H9 (cell line): ENCODE data around the gene ABHD12. TPM values are rescaled to one million over a fixed set of nuclear protein-coding genes. Genes with fewer than 3 reads are reported as not detected.

Source experiments
- DNase-seq: peaks from one replicate; pipeline ENCODE4 v3.0.0-alpha.2; 2017
- H2AFZ ChIP-seq: one replicate; pipeline ENCODE4 v1.6.1; 2013; ENCODE audit warnings: mild to moderate bottlenecking, low read length, control low read depth, moderate library complexity
- H2AK5ac ChIP-seq: 2 replicates; pipeline ENCODE4 v1.6.1; 2013; ENCODE audit warnings: low read length, control low read depth, mixed read lengths; ENCODE audit not compliant: insufficient read length
- H2BK120ac ChIP-seq: one replicate; pipeline ENCODE4 v1.6.1; 2013; ENCODE audit warnings: low read depth, mild to moderate bottlenecking, low read length, control low read depth, inconsistent platforms; ENCODE audit not compliant: poor library complexity, severe bottlenecking
- H2BK12ac ChIP-seq: 2 replicates; pipeline ENCODE4 v1.6.1; 2013; ENCODE audit warnings: low read length, control low read depth, mixed read lengths, low read depth; ENCODE audit not compliant: insufficient read length
- H2BK15ac ChIP-seq: 2 replicates; pipeline ENCODE4 v1.6.1; 2013; ENCODE audit warnings: low read depth, low read length, control low read depth
- H2BK20ac ChIP-seq: one replicate; pipeline ENCODE4 v1.6.1; 2013; ENCODE audit warnings: low read depth, mild to moderate bottlenecking, low read length, control low read depth, inconsistent platforms; ENCODE audit not compliant: poor library complexity, severe bottlenecking
- H2BK5ac ChIP-seq: 2 replicates; pipeline ENCODE4 v1.6.1; 2013; ENCODE audit warnings: low read length, control low read depth, mixed read lengths; ENCODE audit not compliant: insufficient read length
- H3K14ac ChIP-seq: 2 replicates; pipeline ENCODE4 v1.6.1; 2013; ENCODE audit warnings: low read length, control low read depth; ENCODE audit not compliant: insufficient read depth
- H3K18ac ChIP-seq: 2 replicates; pipeline ENCODE4 v1.6.1; 2013; ENCODE audit warnings: low read depth, mild to moderate bottlenecking, mixed read lengths, low read length, control low read depth; ENCODE audit not compliant: insufficient read length
- H3K23ac ChIP-seq: 2 replicates; pipeline ENCODE4 v1.6.1; 2013; ENCODE audit warnings: low read length, control low read depth, mixed read lengths, low read depth; ENCODE audit not compliant: insufficient read length
- H3K23me2 ChIP-seq: 2 replicates; pipeline ENCODE4 v1.6.1; 2013; ENCODE audit warnings: low read depth, mild to moderate bottlenecking, mixed read lengths, low read length, control low read depth; ENCODE audit not compliant: insufficient read length, poor library complexity, severe bottlenecking
- H3K27ac ChIP-seq: 2 replicates; pipeline ENCODE4 v1.5.1; 2013; ENCODE audit warnings: low read length, control low read depth, mixed read lengths, low read depth; ENCODE audit not compliant: insufficient read length
- H3K27me3 ChIP-seq: 2 replicates; pipeline ENCODE4 v1.6.1; 2013; ENCODE audit warnings: low read length, control low read depth, inconsistent platforms; ENCODE audit not compliant: insufficient read depth
- H3K4ac ChIP-seq: 2 replicates; pipeline ENCODE4 v1.6.1; 2013; ENCODE audit warnings: low read depth, mild to moderate bottlenecking, control low read depth, inconsistent platforms, low read length, moderate library complexity
- H3K4me1 ChIP-seq: 2 replicates; pipeline ENCODE4 v1.6.1; 2013; ENCODE audit warnings: low read length, control low read depth, inconsistent platforms; ENCODE audit not compliant: insufficient read depth
- H3K4me2 ChIP-seq: 2 replicates; pipeline ENCODE4 v1.6.1; 2013; ENCODE audit warnings: low read length, control low read depth, mixed read lengths; ENCODE audit not compliant: insufficient read length, insufficient read depth
- H3K56ac ChIP-seq: 2 replicates; pipeline ENCODE4 v1.6.1; 2013; ENCODE audit warnings: low read depth, mild to moderate bottlenecking, mixed read lengths, low read length, control low read depth; ENCODE audit not compliant: insufficient read length
- H3K79me1 ChIP-seq: 2 replicates; pipeline ENCODE4 v1.6.1; 2013; ENCODE audit warnings: low read depth, mild to moderate bottlenecking, moderate library complexity, low read length, control low read depth, inconsistent platforms; ENCODE audit not compliant: insufficient read depth, poor library complexity, severe bottlenecking
- H3K79me2 ChIP-seq: 2 replicates; pipeline ENCODE4 v1.6.1; 2013; ENCODE audit warnings: low read length, control low read depth, inconsistent platforms; ENCODE audit not compliant: insufficient read depth
- H3K9ac ChIP-seq: 2 replicates; pipeline ENCODE4 v1.6.1; 2013; ENCODE audit warnings: low read length, control low read depth, mixed read lengths; ENCODE audit not compliant: insufficient read length; ENCODE audit errors: extremely low read depth
- H3K9me3 ChIP-seq: one replicate; pipeline ENCODE4 v1.6.1; 2013; ENCODE audit warnings: low read depth, low read length, inconsistent platforms; ENCODE audit not compliant: control insufficient read depth
- H3T11ph ChIP-seq: one replicate; pipeline ENCODE4 v1.6.1; 2013; ENCODE audit warnings: mild to moderate bottlenecking, low read length, control low read depth, inconsistent platforms
- H4K20me1 ChIP-seq: one replicate; pipeline ENCODE4 v1.6.1; 2013; ENCODE audit not compliant: control insufficient read depth, insufficient read length, insufficient read depth
- H4K5ac ChIP-seq: 2 replicates; pipeline ENCODE4 v1.6.1; 2013; ENCODE audit warnings: low read depth, mild to moderate bottlenecking, mixed read lengths, low read length, control low read depth; ENCODE audit not compliant: insufficient read length
- H4K8ac ChIP-seq: replicated peaks from 2 replicates; pipeline ENCODE4 v1.6.1; 2013; ENCODE audit warnings: low read length, control low read depth, mixed read lengths, low read depth; ENCODE audit not compliant: insufficient read length
- H4K91ac ChIP-seq: 2 replicates; pipeline ENCODE4 v1.6.1; 2013; ENCODE audit warnings: low read depth, mild to moderate bottlenecking, moderate library complexity, mixed read lengths, low read length, control low read depth; ENCODE audit not compliant: insufficient read length
- H3K27ac Mint-ChIP-seq, 3 experiments: 2 replicates in 2 of 3; 3 replicates in 1 of 3; pipeline ENCODE4 v1.8.0; 2020 to 2021; ENCODE audit warnings: mixed read lengths in 3 of 3, mild to moderate bottlenecking in 1 of 3, moderate library complexity in 1 of 3
- H3K27me3 Mint-ChIP-seq: 2 replicates; pipeline ENCODE4 v1.8.0; 2021; ENCODE audit warnings: low read depth, mild to moderate bottlenecking, moderate library complexity, mixed read lengths
- H3K36me3 Mint-ChIP-seq, 3 experiments: 2 replicates in 2 of 3; 3 replicates in 1 of 3; pipeline ENCODE4 v1.8.0; 2020 to 2021; ENCODE audit warnings: low read depth in 3 of 3, mixed read lengths in 3 of 3; ENCODE audit not compliant: insufficient read depth in 1 of 3
- H3K4me1 Mint-ChIP-seq, 2 experiments: 2 replicates each; pipeline ENCODE4 v1.8.0; 2020; ENCODE audit warnings: mixed read lengths in 2 of 2
- H3K4me3 Mint-ChIP-seq, 2 experiments: 2 replicates in 1 of 2; 3 replicates in 1 of 2; pipeline ENCODE4 v1.8.0; 2020 to 2021; ENCODE audit warnings: mild to moderate bottlenecking in 2 of 2, mixed read lengths in 2 of 2, moderate library complexity in 1 of 2
- H3K9me3 Mint-ChIP-seq, 2 experiments: 2 replicates in 1 of 2; 3 replicates in 1 of 2; pipeline ENCODE4 v1.8.0; 2020; ENCODE audit warnings: mild to moderate bottlenecking in 2 of 2, mixed read lengths in 2 of 2, moderate library complexity in 1 of 2
- CTCF ChIP-seq: fragments of 200-600 bp; sonication (generic); conservative IDR thresholded peaks from 3 replicates; pipeline ENCODE4 v1.8.0; 2021; ENCODE audit warnings: antibody characterized with exemption, mild to moderate bottlenecking
- WGBS: extraction: QIAGEN DNeasy Blood & Tissue Kit; methylation state at CpG from one replicate; pipeline ENCODE4 v1.1.7; 2013; ENCODE audit warnings: missing lambda C conversion rate, low lambda C conversion rate, mixed read lengths; ENCODE audit not compliant: insufficient read length; ENCODE audit errors: extremely low coverage; 5-methylcytosine and 5-hydroxymethylcytosine counted together
- total RNA-seq: library from RNA; stranded (reverse); gene quantifications from 2 replicates; pipeline ENCODE4 v1.2.1, GENCODE V29; 2021

The ABHD12 gene
- total RNA-seq, 1 experiment from 2014 or later = 54.4 TPM

DNA sequence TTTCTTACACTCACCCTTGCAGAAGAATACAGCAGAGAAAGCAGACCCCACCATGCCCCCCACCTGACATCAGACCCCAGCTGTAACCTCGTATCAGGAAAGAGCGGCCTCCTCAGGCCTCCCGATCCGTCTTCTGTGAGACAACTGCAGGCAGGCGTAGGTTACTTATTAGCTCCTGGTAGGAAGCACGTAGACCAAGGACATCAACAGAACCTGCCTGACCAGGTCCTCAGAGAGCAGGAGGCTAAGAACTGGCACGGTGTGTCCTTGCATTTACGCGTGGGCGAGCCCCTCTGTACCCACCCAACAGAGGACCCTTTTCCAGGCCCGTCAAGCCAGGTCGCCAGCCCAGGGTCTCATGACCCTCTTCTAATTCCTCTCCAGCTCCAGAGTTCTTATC, 51.0 kb downstream of the ABHD12 start:
- H3K18ac ChIP-seq = peak overlapping the region; percentile 11
- H2BK12ac ChIP-seq = no peak overlapping the region
- peaks cover 7% of the 10 kb centered on the region for H3K79me1 ChIP-seq
- WGBS = no CpG with 5 or more reads among the region's 12 CpGs
- no peak overlapping the region for H2AK5ac ChIP-seq
- no peak overlapping the region for H3K4me2 ChIP-seq
- no peak overlapping the region for H4K91ac ChIP-seq
- no peak overlapping the region for H2BK20ac ChIP-seq
- H3K23me2 ChIP-seq = no peaks in the 10 kb centered on the region
- no peak overlapping the region for H2AFZ ChIP-seq
- no peak overlapping the region for H3K56ac ChIP-seq
- Mint-ChIP-seq H3K9me3 (peaks cover 0 to 2% of the 10 kb centered on the region in 2 experiments; a peak in 2 of 5 replicates), H3K4me3 (no peak overlapping the region), H3K4me1 (peaks cover 20% of the 10 kb centered on the region in 2 experiments), H3K36me3 (peaks cover 14 to 17% (median 16%) of the 10 kb centered on the region in 3 experiments), H3K27ac (peak overlapping the region in 1 of 3 experiments; percentile 63; a peak in 3 of 7 replicates), H3K27me3 (no peaks in the 10 kb centered on the region)
- no peak overlapping the region for H3K14ac ChIP-seq
- H3K9me3 ChIP-seq = no peaks in the 10 kb centered on the region
- H4K5ac ChIP-seq = no peak overlapping the region
- H3K27ac ChIP-seq = no peak overlapping the region
- H3K4ac ChIP-seq = no peak overlapping the region
- H4K20me1 ChIP-seq = no peaks in the 10 kb centered on the region
- no peak overlapping the region for H2BK120ac ChIP-seq
- no peaks in the 10 kb centered on the region; the same call in 1 of the 2 replicates for H3K79me2 ChIP-seq
- H3T11ph ChIP-seq = no peak overlapping the region
- H3K27me3 ChIP-seq = no peaks in the 10 kb centered on the region
- no peak for TF ChIP-seq CTCF
- H2BK15ac ChIP-seq = no peak overlapping the region
- H3K9ac ChIP-seq = no peak overlapping the region
- peaks cover 3% of the 10 kb centered on the region for H3K4me1 ChIP-seq
- H2BK5ac ChIP-seq = no peak overlapping the region
- H3K23ac ChIP-seq = no peak overlapping the region
- DNase-seq = no peak
- H4K8ac ChIP-seq = no peak overlapping the region
